Colon (tissue), 2 donors: ENCODE results near the gene TBX4.

Experiments
- FAIRE-seq: peaks from 2 replicates; lab custom pipeline; 2012; peaks lifted over from hg19 to GRCh38; lab: Jason Lieb, UNC
- donor health status: control.
- donor health status: control.

TBX4 gene

GRCh38 chr17:61412860-61413660 lies 39.2 kb upstream of the TBX4 start:
- FAIRE-seq, result no peak

GRCh38 chr17:61413661-61414126 lies 38.5 kb upstream of the TBX4 start:
- no peak for FAIRE-seq

- FAIRE-seq, result no peak
Measured at GRCh38 chr17:61414141-61414935, 37.9 kb upstream of the TBX4 start.

- no peak for FAIRE-seq
Measured at GRCh38 chr17:61414936-61415251, 37.3 kb upstream of the TBX4 start.

- no peak for FAIRE-seq
Measured at GRCh38 chr17:61415374-61416210, 36.6 kb upstream of the TBX4 start.

GRCh38 chr17:61416211-61416539 lies 36.0 kb upstream of the TBX4 start:
- no peak for FAIRE-seq

GRCh38 chr17:61416540-61417363 lies 35.5 kb upstream of the TBX4 start:
- no peak for FAIRE-seq

GRCh38 chr17:61418449-61418848 lies 33.8 kb upstream of the TBX4 start:
- FAIRE-seq, result no peak

GRCh38 chr17:61419496-61420046 lies 32.7 kb upstream of the TBX4 start:
- no peak for FAIRE-seq

GRCh38 chr17:61420052-61420451 lies 32.2 kb upstream of the TBX4 start:
- no peak for FAIRE-seq

GRCh38 chr17:61420745-61421398 lies 31.4 kb upstream of the TBX4 start:
- no peak for FAIRE-seq

GRCh38 chr17:61421460-61421859 lies 30.8 kb upstream of the TBX4 start:
- no peak for FAIRE-seq

- no peak for FAIRE-seq
Measured at GRCh38 chr17:61422116-61422799, 30.0 kb upstream of the TBX4 start.

- no peak for FAIRE-seq
Measured at GRCh38 chr17:61422869-61423268, 29.4 kb upstream of the TBX4 start.

GRCh38 chr17:61423967-61424649 lies 28.1 kb upstream of the TBX4 start:
- no peak for FAIRE-seq

GRCh38 chr17:61425682-61426481 lies 26.3 kb upstream of the TBX4 start:
- FAIRE-seq, result no peak

- no peak for FAIRE-seq
Measured at GRCh38 chr17:61426482-61427304, 25.5 kb upstream of the TBX4 start.

GRCh38 chr17:61427567-61427966 lies 24.7 kb upstream of the TBX4 start:
- no peak for FAIRE-seq
